Measurements from ENCODE around the gene CHSY1. TPM values are rescaled to one million over a fixed set of nuclear protein-coding genes. Genes with fewer than 3 reads are reported as not detected.

The CHSY1 gene
- total RNA-seq, 1 experiment from 2014 or later, result 21.9 TPM

GRCh38 chr15:101188637-101189408 lies 63.0 kb downstream of the CHSY1 start:
- peak; percentile 53 for DNase-seq (ENCODE audit: low spot score)

- peak; percentile 41 for DNase-seq (ENCODE audit: low spot score)
Measured at GRCh38 chr15:101187820-101188636, 63.8 kb downstream of the CHSY1 start.

- no peak for DNase-seq (ENCODE audit: low spot score)
Measured at GRCh38 chr15:101185770-101186169, 66.1 kb downstream of the CHSY1 start.

GRCh38 chr15:101185336-101185735 lies 66.5 kb downstream of the CHSY1 start:
- no peak for DNase-seq (ENCODE audit: low spot score)

GRCh38 chr15:101184830-101185229 lies 67.0 kb downstream of the CHSY1 start:
- no peak for DNase-seq (ENCODE audit: low spot score)

GRCh38 chr15:101183931-101184305 lies 67.9 kb downstream of the CHSY1 start:
- no peak for DNase-seq (ENCODE audit: low spot score)

GRCh38 chr15:101183226-101183930 lies 68.5 kb downstream of the CHSY1 start:
- no peak for DNase-seq (ENCODE audit: low spot score)

GRCh38 chr15:101182215-101182614 lies 69.6 kb downstream of the CHSY1 start:
- DNase-seq (ENCODE audit: low spot score), result no peak

GRCh38 chr15:101181349-101181748 lies 70.5 kb downstream of the CHSY1 start:
- no peak for DNase-seq (ENCODE audit: low spot score)

- DNase-seq (ENCODE audit: low spot score), result no peak
Measured at GRCh38 chr15:101180620-101181307, 71.1 kb downstream of the CHSY1 start.

- no peak for DNase-seq (ENCODE audit: low spot score)
Measured at GRCh38 chr15:101179341-101180153, 72.3 kb downstream of the CHSY1 start.

GRCh38 chr15:101178931-101179330 lies 72.9 kb downstream of the CHSY1 start:
- DNase-seq (ENCODE audit: low spot score), result no peak

- DNase-seq (ENCODE audit: low spot score), result no peak
Measured at GRCh38 chr15:101178479-101178878, 73.4 kb downstream of the CHSY1 start.

- DNase-seq (ENCODE audit: low spot score), result no peak
Measured at GRCh38 chr15:101177866-101178265, 74.0 kb downstream of the CHSY1 start.

GRCh38 chr15:101176625-101177024 lies 75.2 kb downstream of the CHSY1 start:
- DNase-seq (ENCODE audit: low spot score), result no peak

- no peak for DNase-seq (ENCODE audit: low spot score)
Measured at GRCh38 chr15:101175401-101175800, 76.4 kb downstream of the CHSY1 start.

GRCh38 chr15:101174152-101174920 lies 77.5 kb downstream of the CHSY1 start:
- DNase-seq (ENCODE audit: low spot score), result no peak

GRCh38 chr15:101173233-101174119 lies 78.4 kb downstream of the CHSY1 start:
- DNase-seq (ENCODE audit: low spot score), result no peak

GRCh38 chr15:101172501-101173071 lies 79.3 kb downstream of the CHSY1 start:
- no peak for DNase-seq (ENCODE audit: low spot score)

Measured in A172 (cell line).